ENCODE measurements around the gene SLC22A4. TPM values are rescaled to one million over a fixed set of nuclear protein-coding genes. Genes with fewer than 3 reads are reported as not detected.

The SLC22A4 gene
- polyA plus RNA-seq, 3 donors = 5.1 to 6.2 (median 5.8) TPM

DNA sequence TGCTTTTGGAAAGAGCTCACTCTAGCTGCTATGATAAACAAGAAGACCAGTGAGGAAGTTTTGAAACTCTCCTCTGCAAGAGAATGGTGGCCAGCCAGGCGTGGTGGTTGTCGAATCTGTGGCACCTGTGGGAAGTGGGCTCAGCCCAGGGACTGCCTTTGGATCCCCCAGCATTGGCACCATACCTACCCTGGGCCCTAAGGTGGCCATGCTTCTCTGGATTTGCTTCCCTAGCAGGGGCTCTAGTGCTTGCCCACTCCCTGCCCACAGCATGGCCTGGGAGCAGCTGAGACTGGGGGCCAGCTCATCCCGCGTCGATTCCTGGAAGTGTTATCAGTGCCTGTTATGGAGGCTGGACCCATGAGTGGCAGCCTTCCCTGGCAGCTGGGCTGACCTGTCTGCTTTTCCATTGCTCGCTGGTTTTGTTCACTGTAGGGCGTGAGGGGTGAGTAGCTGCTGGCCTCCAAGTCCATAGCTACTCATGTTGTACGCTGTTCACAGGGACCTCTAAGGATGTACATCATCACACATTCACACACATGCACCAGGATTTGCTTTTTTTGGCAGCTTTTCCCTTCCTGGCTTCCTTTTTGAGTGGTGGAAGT, 2.3 kb downstream of the SLC22A4 start:
- no peak for DNase-seq (ENCODE audit: low read depth in 3 of 3, low spot score in 2 of 3)

DNA sequence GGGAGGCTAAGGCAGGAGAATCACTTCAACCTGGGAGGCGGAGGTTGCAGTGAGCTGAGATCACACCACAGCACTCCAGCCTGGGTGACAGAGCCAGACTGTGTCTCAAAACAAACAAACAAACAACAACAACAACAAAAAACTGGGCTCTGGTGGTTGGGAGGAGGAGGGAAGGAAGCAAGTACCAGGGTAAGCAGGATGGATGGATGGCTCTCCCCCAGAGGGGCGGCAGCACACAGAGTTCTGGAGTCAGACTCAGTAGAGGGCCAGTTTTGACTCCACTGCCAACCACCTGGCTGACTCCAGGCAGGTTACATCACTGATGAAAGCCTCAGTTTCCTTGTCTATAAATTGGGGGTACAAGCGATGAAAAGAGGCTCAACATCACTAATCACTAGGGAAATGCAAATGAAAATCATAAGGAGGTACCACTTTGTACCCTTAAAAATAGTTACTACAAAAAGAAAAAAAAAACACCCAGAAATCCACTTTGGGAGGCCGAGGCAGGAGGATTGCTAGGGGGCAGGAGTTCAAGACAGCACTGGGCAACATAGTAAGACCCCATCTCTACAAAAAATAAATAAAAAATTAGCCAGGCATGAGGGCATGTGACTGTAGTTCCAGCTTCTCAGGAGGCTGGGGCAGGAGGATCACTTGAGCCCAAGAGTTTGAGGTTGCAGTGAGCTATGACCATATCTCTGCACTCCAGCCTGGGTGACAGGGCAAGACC, 3.2 kb downstream of the SLC22A4 start:
- no peak for DNase-seq (ENCODE audit: low read depth in 3 of 3, low spot score in 2 of 3)

DNA sequence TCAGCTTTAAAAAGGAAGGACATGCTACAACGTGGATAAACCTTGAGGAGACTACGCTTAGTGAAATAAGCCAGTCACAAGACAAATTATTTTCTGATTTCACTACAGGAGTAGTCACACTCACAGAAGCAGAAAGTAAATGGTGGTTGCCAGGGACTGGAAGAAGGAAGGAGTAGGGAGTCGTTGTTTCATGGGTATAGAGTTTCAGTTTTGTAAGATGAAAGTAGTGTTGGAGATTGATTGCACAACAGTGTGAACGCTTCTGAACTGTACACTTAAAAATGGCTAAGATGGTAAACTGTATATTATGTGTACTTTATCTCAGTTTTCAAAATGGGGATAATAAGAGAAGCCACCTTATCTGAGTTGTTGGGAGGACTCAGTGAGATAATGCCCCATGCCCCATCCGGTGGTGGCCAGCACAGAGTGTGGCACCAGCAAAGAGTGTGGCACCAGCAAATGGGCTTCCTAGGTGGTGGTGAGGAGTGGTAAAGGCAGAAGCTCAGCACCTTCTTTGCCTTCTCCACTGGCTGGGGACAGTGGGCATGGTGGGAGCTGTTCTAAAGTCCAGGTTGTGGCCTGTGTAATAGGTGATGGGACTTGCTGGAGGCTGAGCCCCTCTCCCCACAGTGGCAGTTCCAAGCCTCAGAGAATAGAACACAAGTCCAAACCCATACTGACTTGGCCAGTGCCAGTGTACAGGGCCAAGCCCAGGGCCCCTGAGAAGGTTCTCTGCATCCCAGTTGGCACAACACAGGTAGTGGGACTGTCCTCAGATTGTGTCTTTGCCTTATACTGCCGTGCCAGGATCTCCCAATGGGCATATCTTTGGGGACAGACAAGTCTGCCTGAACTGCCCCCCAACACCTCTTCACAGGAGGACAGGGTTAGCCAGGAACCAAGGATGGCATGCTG, 4.4 kb downstream of the SLC22A4 start:
- DNase-seq (ENCODE audit: low read depth in 3 of 3, low spot score in 2 of 3) = no peak

DNA sequence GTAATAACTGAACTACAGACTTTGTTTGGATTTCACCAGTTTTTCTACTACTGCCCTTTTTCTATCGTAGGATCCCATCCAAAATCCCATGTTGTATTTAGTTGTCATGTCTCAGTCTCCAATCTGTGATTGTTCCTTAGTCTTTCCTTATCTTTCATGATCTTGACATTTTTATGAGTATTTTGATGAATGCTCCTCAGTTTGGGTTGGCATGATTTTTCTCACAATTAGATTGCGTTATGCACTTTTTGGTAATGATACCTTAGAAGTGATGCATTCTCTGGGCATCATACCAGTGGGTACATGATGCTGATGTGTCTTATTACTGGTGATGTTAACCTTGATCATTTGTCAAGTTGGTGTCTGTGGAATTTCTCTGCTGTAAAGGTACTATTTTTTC, 5.7 kb downstream of the SLC22A4 start:
- no peak for DNase-seq (ENCODE audit: low read depth in 3 of 3, low spot score in 2 of 3)

DNA sequence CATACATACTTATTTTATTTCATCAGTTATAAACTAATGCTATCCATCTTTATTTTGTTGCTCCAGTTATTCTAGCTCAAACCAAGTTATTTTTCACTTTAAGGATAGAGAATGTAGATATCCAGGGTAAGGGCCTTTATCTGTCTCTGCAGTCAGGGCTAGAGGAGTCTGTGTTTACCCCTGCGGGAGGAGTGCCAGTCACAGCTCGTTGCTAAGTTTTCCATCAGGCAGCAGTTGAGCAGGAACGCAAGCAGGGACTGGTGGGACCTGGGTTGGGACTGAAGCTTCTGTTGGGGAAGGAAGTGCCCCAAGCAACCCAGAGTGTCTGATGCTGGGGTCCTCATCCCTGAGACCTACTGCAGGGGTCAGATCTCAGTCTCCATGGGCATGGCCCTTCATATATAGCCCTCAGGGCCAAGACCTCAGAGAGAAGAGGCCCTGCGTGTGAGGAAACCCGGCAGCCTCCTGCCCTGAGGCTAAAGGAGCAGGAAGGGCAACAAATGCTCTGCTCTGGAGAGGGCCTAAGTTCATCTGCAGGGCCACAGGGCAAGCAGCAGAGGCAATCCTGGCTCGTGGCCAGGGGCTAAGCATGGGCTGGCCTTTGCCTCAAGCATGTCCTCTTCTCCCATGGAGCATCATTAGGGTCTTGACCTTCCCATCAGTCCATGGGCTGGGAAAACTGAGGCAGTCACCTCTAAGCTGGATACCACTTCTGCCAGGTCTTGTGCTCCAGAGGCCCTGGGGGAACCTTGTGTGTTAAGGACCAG, 6.6 kb downstream of the SLC22A4 start:
- no peak for DNase-seq (ENCODE audit: low read depth in 3 of 3, low spot score in 2 of 3)

DNA sequence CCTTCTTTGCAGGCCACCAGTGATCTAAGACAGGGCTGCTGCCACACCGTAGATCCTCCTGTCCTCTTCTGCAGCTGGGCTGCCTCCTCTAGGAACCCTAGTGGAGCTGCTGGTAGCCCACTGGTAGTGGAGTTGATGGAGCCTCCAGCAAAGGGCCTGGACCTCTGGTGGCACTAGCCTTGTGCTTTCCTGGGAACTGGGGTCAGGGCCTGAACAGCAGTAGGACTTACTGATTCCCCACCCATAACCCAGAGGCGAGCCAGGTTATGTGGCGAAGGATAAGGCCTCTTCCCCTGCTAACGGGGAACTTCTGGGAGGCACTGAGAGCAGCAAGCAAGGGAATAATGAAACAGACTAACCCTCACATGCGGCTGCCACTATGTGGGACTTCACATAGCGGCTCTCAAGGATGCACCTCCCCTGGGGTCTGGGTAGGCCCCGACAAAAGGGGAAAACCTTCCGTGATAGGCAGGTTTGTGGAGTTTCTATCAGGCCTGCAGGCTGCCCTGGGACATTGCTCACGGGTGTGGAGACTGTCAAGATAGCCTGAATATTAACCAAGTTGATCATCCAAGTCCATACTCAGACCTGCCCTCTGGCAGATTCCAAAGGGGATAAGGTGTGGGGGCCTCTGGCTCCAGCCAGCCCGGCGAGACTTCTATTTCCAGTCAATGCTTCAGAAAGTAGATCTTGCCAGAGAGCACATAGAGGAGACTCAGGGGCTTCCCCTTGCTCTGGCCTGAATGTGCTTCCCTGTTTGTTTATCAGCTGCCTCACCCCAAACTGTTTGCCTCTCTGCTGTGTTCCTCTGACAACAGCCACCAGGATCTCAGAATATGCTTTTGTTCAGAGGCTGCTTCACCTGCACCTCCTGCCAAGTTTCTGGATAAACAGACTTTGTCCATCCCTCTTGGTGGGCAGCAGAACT, 7.4 kb downstream of the SLC22A4 start:
- DNase-seq (ENCODE audit: low read depth in 3 of 3, low spot score in 2 of 3) = no peak

DNA sequence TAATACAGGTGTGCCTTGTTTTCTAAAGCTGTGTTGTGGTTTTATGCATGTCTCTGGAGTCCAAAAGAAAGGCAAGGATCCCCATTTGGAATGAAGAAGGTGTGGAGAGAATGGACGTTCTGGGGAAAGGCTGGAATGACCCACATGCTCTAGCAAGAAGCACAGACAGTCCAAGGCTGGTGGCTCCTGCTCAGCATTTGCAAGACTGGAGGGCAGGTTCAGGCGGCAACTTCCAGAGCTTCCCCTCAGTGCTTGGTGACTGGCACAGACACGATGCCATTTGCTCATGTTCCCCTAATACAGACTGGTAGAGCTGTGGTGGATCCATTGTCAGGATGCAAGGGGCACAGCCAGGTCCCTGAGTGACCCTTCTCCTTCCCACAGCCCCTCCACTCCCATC, 8.2 kb downstream of the SLC22A4 start:
- no peak for DNase-seq (ENCODE audit: low read depth in 3 of 3, low spot score in 2 of 3)

DNA sequence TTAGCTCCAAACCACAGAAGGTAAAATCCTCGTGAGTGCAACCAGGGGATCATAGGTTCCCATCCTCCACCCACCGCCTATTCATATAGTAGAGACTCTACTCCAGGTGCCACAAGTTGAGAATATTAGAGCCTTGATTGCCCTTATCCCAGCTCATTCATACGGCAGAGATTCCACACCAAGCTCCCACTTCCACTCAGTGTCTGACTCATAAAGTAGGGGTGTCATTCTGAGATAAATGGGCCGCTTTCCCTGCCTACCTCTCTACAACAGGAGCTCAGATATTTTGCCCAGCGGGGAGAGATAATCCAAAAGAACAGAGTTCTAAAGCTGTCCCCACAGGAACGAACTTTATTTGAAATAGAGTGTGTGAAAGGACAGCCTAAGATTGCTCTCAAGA, 9.4 kb downstream of the SLC22A4 start:
- DNase-seq (ENCODE audit: low read depth in 3 of 3, low spot score in 2 of 3) = no peak

DNA sequence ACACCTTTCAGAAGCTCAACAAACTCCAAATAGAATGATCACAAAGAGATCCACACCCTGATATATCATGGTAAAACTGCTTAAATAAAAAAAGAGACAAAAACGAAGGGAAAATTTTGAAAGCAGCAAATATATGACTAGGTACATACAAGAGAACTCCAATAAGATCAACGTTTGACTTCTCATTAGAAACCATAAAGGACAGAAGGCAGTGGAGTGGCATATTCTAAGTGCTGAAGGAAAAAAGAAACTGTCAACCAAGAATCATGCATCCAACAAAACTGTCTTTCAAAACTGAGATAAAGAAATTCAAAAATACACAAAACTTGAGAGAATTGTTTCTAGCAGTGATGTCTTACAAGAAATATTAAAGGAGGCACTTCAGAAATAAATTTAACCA, 11.2 kb downstream of the SLC22A4 start:
- DNase-seq (ENCODE audit: low read depth in 3 of 3, low spot score in 2 of 3) = no peak

DNA sequence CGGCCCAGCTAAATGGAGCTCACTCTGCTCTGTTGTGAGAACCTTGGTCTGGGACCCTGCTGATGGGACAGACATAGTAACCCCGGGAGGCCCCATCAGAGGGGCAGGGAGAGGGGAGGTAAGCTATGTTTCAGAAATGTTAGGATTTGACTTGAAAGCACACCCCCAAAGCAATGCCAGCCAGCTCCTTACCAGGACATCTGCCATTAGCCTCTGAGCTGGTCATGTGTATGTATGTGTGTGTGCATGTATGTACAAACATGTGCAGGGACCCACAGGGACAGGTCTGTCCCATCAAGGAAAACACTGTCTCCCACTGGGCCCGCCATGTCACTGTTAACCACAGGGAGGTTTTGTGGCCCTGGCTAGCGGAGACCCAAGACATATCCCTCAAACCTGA, 14.5 kb downstream of the SLC22A4 start:
- DNase-seq (ENCODE audit: low read depth in 3 of 3, low spot score in 2 of 3) = no peak

DNA sequence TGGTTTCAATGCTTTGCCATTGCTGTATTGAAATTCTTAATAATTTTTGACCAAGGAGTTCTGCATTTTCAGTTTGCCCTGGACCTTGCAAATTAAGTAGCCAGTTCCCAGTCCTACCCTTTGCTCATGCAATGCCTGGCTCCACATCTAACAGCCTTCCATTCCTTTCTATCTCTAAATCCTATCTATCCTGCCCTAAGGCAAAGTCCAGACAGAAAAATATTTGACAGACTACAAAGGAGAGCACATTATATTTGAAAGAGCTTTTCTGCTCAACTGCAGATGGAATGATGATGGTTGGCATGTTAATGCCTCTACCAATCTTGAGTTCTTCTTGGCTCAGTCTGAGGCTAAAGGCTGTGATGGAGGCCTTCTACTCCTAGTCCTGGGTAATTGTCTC, 15.5 kb downstream of the SLC22A4 start:
- DNase-seq (ENCODE audit: low read depth in 3 of 3, low spot score in 2 of 3) = no peak

DNA sequence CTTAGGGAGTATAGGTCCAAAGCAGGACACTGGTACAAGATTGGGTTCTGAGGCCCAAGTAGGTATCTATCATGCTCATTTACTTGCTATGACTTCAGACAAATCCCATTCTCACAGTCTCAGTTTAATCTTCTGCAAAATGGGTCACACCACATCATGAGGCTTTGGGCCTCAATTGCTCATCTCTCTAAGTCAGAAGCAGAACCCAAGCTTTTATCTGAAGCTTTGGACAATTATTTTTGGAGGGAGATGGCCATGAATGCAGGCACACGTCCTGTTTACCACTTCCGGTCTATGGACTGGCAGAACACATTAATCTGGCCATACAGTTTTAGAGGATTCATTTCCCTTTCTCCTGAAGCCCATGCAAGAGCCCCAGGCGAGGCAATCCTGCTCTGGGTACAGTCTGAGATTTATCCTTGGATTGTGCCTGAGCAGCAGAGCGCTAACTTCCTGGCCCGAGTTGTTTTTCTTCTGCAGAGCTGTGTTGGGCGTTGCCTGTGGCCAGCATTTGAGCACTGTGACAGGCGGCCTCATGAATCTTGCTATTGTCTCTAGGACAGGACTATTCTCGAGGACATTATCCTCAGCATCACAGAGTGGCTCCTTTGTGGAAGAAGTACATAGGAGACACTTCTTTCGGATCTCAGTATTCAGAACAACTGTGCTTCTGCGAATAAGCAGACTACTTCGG, 16.1 kb downstream of the SLC22A4 start:
- no peak for DNase-seq (ENCODE audit: low read depth in 3 of 3, low spot score in 2 of 3)

DNA sequence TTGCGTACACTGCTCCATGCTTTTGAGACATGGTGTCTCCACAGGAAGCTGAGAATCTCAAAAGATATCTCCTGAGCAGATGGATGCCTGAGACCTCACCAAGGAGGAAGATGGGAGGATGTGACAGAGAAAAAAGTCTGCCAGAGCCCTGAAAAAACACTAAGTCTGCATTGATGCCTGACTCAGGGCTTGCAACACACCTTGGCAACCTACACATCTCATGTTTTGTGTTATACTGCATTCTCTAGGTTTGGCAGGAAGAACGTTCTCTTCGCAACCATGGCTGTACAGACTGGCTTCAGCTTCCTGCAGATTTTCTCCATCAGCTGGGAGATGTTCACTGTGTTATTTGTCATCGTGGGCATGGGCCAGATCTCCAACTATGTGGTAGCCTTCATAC, 19.2 kb downstream of the SLC22A4 start:
- DNase-seq (ENCODE audit: low read depth in 3 of 3, low spot score in 2 of 3) = no peak

DNA sequence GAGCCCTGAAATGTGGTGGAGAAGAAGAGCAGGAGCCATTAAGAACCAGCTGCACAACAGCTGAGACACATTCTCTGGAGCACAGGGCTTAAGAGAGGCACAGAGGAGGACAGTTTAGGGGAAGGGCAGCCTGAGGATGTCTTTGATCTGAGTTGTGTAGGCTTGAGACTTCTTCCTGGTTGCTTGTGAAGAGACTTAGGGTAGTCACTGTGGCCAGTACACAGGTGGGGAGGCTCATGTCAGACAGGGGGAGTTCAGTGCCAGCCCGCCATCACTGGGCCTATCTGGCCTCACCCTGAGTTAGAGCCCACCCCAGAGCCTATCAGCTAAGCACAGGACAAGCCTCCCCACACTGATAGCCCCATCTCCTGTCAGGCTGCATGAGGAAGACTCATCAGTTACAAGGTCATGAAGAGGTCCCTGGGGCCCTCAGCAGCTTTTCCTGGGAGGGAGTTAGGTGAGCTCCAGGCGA, 19.8 kb downstream of the SLC22A4 start:
- no peak for DNase-seq (ENCODE audit: low read depth in 3 of 3, low spot score in 2 of 3)

DNA sequence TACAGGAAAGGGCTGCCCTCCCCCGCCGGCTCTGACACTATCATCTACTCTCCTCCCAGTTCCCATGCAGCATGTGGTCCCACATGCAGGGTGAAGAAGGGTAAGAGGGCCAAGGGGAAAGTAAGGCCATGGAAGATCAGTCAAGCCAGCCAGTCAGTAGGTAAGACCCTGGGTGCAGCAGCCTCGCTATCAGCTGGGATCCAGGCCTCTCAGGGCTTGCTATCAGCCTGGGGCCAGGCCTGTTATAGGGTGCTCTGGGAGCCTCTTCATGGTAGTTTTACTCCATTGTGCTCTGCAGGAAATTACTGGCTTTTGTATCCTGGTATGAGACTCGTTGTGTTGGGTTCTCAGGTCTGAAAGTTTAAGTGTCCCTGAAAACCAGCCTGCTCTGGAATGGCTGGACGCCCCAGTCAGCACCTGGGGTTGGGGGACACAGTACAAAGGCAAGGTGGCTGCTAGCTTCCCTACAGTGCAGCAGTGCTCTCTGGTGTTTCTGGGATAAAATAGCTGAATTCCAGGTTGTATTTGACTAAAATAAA, 21.4 kb downstream of the SLC22A4 start:
- DNase-seq (ENCODE audit: low read depth in 3 of 3, low spot score in 2 of 3) = no peak

DNA sequence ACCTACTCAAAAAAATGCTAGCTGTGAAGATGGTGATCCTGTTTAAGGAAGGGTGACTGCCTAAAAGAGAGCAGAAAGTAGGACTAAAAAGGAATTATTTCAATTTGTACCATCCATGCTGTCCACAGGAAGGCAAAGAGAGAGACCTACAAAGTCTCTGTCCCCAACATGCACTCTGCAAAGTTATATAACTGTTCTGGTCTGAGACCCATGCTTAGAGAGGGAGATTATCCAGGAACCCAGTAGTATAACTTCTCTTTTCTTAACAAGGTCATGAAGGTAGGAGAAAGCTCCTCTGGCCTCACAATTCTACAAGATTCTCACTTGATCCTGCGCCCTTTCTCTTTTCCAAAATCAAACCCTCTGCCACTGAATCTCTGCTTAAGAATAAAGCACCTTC, 25.8 kb downstream of the SLC22A4 start:
- DNase-seq (ENCODE audit: low read depth in 3 of 3, low spot score in 2 of 3) = no peak

DNA sequence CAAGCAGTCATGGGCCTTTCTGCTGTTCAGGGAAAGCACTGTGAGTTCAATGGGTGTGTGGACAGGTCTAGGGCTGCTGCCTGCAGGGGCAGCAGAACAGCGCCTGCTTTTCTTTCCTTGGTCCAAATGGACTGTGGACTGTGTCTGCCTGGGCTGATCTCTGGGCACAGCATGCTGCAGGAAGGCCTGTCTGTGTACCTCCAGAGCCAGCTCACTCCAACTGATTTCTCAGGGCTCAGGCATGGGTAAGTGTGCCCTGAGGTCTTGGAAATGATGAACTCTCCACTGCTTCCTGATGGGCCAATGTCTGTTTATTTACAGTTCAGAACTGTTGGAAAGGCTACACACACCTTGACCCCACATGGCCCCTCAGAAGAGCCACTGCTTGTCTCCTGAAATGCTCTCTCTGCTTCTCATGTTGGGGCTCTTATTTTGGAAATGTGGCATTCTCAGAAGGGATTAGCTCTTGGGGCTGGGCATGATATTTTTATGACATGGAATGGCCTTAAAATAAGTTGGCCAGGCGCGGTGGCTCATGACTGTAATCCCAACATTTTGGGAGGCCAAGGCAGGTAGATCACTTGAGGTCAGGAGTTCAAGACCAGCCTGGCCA, 27.0 kb downstream of the SLC22A4 start:
- no peak for DNase-seq (ENCODE audit: low read depth in 3 of 3, low spot score in 2 of 3)

DNA sequence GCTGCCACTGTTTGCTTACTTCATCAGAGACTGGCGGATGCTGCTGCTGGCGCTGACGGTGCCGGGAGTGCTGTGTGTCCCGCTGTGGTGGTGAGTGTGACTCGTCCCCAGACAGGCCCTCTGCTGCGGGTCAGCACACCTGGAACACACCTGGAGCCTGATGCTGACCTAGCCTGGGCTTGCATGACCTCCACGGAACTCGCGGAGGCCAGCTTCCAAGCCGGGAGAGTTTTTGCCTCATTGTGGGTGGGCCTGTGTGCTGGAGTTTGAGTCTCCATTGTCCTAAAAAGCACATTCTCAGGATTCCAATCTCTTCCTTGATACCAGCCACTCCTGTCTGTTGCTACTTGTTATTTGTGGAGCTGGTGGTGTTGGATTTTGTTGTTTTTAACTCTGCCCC, 28.1 kb downstream of the SLC22A4 start:
- no peak for DNase-seq (ENCODE audit: low read depth in 3 of 3, low spot score in 2 of 3)
